Activated CD4-positive, alpha-beta T cell treated with anti-CD3 and anti-CD28 coated beads, Interleukin-2, amount 10 ng/mL, durations not matched to agents 24 days and 14 days (primary cell): Measurements from ENCODE around the gene ALG12. TPM values are rescaled to one million over a fixed set of nuclear protein-coding genes. Genes with fewer than 3 reads are reported as not detected.

Experiments used
- DNase-seq: peaks from one replicate; pipeline ENCODE4 v3.0.0; 2022
- H3K27ac Mint-ChIP-seq: one replicate; pipeline ENCODE4 v1.8.0; 2022; ENCODE audit warnings: mild to moderate bottlenecking, mixed read lengths
- H3K27me3 Mint-ChIP-seq: one replicate; pipeline ENCODE4 v1.8.0; 2022; ENCODE audit warnings: mixed read lengths
- H3K36me3 Mint-ChIP-seq: one replicate; pipeline ENCODE4 v1.8.0; 2022; ENCODE audit warnings: low read depth, mild to moderate bottlenecking, mixed read lengths
- H3K4me1 Mint-ChIP-seq: one replicate; pipeline ENCODE4 v1.8.0; 2021; ENCODE audit warnings: mixed read lengths
- H3K4me3 Mint-ChIP-seq: one replicate; pipeline ENCODE4 v1.8.0; 2022; ENCODE audit warnings: mild to moderate bottlenecking, moderate library complexity, mixed read lengths
- H3K9me3 Mint-ChIP-seq: one replicate; pipeline ENCODE4 v1.8.0; 2021; ENCODE audit warnings: mixed read lengths
- intact Hi-C: fragments of 100-400 bp; cut with micrococcal nuclease; formaldehyde crosslinking; loops from one replicate; pipeline ENCODE4 v1.15.1; 2023
- total RNA-seq: library from RNA; stranded (reverse); gene quantifications from 2 replicates; pipeline ENCODE4 v1.2.3, GENCODE V29; 2022

The ALG12 gene
- total RNA-seq, 1 donor from 2014 or later, result 17.9 TPM

DNA sequence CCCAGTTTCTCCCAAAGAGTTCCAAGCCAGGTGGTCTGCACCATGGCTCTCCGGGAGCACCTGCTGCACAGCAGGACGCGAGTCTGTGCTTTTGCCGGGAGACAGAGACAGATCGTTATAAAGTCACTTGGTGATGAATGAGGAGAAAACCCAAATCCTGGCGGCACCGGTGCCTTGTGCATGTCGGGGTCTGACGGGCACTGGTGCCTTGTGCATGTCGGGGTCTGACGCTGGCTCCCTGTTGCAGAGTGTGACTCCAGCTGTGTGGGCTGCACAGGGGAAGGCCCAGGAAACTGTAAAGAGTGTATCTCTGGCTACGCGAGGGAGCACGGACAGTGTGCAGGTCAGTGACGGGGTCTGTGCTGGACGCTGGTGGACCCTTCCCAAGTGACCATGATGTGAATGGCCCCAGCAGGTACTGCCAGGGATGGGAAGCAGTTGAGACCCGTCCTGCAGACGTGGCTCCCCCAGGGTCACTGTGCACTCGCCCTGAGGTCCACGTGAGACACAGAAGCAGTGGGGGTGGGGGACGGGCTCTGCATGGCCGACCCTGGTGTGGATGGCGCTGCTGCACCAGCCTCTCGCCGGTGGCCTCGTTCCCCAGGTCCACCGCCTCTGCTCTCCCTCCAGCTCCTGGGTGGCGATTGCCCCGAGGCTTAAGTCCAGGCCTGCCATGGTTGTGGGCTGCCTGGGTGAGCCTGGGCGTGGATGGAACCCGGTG, 6.0 kb upstream of the ALG12 start:
- H3K4me1 Mint-ChIP-seq, result peaks cover 31% of the 10 kb centered on the region
- DNase-seq, result no peak
- peaks cover 26% of the 10 kb centered on the region for H3K36me3 Mint-ChIP-seq
- H3K9me3 Mint-ChIP-seq, result no peaks in the 10 kb centered on the region
- H3K27me3 Mint-ChIP-seq, result no peaks in the 10 kb centered on the region
- H3K4me3 Mint-ChIP-seq, result no peak overlapping the region
- no peak overlapping the region for H3K27ac Mint-ChIP-seq
- intact Hi-C loops, result no loop called here

DNA sequence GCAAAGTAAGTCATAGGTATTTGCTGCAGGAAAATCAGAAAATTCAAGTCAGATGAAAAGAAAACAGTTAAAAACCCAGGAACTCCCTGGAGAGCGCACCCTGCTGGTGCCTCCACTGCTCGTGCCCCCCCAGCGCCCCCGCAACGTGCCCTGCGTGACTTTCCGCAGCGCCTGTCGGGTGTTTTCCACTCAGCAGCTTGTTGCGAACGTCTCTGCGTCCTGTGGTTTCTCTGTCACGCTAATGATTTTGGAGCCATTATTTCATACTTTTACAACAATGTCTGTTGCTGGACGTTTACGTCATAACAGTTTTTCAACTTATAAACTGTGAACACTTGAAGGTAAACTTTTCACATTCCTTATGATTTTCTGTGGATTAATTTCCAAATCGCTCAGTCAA, 5.2 kb upstream of the ALG12 start:
- Mint-ChIP-seq H3K27ac (peak overlapping the region; percentile 45), H3K9me3 (no peaks in the 10 kb centered on the region)

DNA sequence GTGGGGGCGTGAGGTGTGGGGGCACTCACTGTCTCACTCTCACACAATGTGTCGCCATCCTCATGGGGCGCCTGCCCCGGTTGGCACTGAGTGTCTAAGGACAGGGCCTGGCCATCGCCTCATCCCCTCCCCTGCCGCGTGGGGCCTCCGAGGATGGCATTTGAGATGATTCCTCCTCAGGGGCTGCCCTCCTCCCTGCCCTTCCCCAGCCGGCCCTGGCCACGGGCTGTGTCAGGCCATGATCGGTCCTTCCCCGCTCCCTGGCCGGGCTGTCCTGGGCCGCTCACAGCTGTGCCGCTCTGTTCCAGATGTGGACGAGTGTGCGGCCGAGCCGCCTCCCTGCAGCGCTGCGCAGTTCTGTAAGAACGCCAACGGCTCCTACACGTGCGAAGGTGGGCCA, 4.7 kb upstream of the ALG12 start:
- intact Hi-C loops, result no loop called here
- Mint-ChIP-seq H3K4me1 (peaks cover 31% of the 10 kb centered on the region), H3K27ac (no peak overlapping the region), H3K36me3 (peaks cover 26% of the 10 kb centered on the region), H3K27me3 (no peaks in the 10 kb centered on the region), H3K4me3 (no peak overlapping the region), H3K9me3 (no peaks in the 10 kb centered on the region)
- no peak for DNase-seq

More for the DNA sequence above, 5.2 kb upstream of the ALG12 start:
- Mint-ChIP-seq H3K36me3 (peaks cover 26% of the 10 kb centered on the region), H3K4me1 (peaks cover 31% of the 10 kb centered on the region), H3K4me3 (no peak overlapping the region), H3K27me3 (no peaks in the 10 kb centered on the region)
- intact Hi-C loops, result no loop called here
- no peak for DNase-seq

DNA sequence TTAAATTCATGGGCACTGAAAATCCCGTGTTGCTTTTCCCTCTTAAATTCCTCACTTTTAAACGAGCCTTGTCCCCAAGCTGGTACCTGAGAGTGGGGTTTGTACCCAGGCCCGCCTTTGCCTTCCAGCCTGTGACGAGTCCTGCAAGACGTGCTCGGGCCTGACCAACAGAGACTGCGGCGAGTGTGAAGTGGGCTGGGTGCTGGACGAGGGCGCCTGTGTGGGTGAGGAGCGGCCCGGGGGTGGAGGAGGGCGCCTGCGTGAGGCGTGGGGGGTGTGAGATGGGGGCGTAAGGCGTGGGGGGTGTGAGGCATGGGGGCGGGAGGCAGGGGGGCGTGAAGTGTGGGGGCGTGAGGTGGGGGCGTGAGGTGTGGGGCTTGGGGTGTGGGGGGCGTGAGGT, 4.2 kb upstream of the ALG12 start:
- Mint-ChIP-seq H3K27ac (no peak overlapping the region), H3K4me1 (peaks cover 31% of the 10 kb centered on the region), H3K9me3 (no peaks in the 10 kb centered on the region), H3K36me3 (peaks cover 24% of the 10 kb centered on the region), H3K27me3 (no peaks in the 10 kb centered on the region), H3K4me3 (no peak overlapping the region)
- intact Hi-C loops, result no loop called here
- no peak for DNase-seq

DNA sequence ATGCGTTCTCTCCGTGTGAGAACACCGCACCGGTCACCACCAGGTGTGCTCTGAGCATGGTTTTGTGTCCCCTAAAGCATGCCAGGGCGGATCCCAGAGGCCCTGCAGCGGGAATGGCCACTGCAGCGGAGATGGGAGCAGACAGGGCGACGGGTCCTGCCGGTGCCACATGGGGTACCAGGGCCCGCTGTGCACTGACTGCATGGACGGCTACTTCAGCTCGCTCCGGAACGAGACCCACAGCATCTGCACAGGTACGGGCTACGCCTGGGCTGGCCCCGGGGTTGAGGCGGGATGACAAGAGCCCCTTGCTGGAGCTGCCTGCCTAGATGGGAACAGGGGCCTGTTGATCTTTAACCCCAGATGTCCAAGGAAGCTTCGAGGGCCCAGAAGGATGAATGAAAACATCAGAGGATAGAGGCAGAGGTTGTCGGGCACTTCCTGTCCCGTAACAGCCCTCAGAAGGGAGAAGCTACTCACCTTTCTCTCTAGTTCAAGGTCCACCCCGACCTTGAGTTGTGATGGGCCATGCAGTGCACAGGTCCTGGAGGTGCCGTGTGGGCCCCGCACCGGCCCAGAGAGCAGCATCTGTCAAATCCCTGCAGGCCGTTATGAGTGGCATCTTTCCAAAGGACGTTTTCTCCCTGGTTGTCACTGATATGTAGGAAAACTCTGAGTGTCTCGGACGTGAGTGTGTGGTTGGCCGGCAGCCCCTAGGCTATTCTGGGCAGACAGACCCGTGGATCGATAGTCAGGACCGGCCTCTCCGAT, 3.5 kb upstream of the ALG12 start:
- intact Hi-C loops, result no loop called here
- peaks cover 30% of the 10 kb centered on the region for H3K4me1 Mint-ChIP-seq
- no peak overlapping the region for H3K4me3 Mint-ChIP-seq
- H3K27me3 Mint-ChIP-seq, result no peaks in the 10 kb centered on the region
- H3K9me3 Mint-ChIP-seq, result no peaks in the 10 kb centered on the region
- peaks cover 19% of the 10 kb centered on the region for H3K36me3 Mint-ChIP-seq
- H3K27ac Mint-ChIP-seq, result no peak overlapping the region
- DNase-seq, result no peak

DNA sequence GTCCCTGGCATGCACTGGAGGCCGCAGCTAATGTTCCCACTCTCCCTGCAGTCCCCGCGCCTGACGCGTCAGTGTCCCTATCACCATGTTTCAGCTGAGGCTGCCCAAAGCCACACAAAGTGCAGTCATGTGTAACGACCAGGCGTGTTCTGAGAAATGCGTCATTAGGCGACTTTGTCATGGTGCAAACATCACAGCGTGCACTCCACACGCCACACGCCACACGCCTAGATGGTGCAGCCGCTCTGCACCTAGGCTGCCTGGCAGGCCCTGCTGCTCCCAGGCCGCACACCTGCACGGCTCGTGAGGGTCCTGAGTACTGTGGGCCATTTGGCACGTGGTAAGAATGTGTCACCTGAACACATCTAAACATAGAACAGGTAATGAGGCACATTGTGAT, 2.6 kb upstream of the ALG12 start:
- Mint-ChIP-seq H3K27ac (peak overlapping the region; percentile 34), H3K4me1 (peaks cover 27% of the 10 kb centered on the region), H3K9me3 (no peaks in the 10 kb centered on the region), H3K36me3 (peaks cover 19% of the 10 kb centered on the region), H3K27me3 (no peaks in the 10 kb centered on the region), H3K4me3 (no peak overlapping the region)
- DNase-seq, result no peak
- intact Hi-C loops, result no loop called here

DNA sequence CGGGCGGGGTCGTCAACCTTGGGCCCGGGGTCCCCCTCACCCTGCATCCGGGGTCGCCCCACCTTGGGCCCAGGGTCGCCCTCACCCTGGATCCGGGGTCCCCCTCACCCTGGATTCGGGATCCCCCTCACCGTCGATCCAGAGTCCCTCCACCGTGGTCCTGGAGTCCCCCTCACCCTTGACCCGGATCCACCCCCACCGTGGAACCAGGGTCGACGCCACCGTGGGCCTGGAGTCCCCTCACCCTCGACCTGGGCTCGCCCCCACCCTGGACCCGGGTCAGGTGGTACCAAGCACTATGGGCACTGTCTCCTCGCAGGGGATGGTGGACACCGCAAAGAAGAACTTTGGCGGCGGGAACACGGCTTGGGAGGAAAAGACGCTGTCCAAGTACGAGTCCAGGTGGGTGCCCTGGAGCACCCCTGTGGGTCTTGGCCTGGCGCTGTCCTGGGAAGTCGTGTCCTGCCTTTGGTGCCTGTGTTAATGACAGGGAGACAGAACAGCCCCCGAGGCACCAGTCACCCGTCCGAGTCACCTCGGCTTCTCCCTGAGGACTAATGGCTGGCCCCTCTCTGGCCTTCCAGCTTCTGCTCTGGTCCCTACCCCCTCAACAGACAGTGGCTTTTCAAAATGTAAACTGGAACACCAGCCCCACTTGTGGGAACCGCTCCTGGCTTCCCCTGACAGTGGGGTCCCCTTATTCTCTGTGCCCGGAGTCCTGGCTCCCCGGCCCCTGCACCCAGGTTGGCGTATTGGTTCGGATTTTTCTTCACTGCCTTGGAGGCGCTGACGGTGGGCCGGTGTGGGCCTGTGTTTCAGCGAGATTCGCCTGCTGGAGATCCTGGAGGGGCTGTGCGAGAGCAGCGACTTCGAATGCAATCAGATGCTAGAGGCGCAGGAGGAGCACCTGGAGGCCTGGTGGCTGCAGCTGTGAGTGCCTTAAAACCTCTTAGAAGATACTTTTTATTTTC, 958 bp upstream of the ALG12 start:
- Mint-ChIP-seq H3K27me3 (no peaks in the 10 kb centered on the region), H3K36me3 (peaks cover 13% of the 10 kb centered on the region), H3K4me1 (peaks cover 19% of the 10 kb centered on the region), H3K9me3 (no peaks in the 10 kb centered on the region), H3K4me3 (peak overlapping the region; percentile 76), H3K27ac (peak overlapping the region; percentile 72)
- DNase-seq, result no peak
- intact Hi-C loops, result loop anchor here (1.0 to 5.0 kb wide), 3 partner anchors 66 to 152 kb away; partner anchors contain the start of gene ZBED4

DNA sequence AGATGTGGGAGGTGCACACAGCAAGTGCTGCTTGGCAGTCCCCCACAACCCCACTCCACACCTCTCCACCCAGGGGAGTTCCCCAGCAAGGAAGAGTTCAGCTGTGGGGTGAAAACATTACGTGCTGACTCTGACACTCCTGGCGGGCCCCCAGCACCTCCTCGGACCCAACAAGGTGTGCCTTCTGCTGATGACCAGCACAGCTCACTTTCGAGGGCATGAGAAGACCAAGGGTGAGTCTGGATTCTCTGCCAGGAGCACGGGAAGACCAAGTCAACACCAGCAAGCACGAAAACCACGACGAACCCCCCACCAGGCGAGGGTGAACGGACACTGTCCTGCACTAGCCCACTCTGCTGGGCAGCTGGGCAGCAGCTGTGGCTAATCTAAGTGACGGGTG, 1.4 kb downstream of the ALG12 start:
- Mint-ChIP-seq H3K27me3 (no peaks in the 10 kb centered on the region), H3K4me1 (peaks cover 17% of the 10 kb centered on the region), H3K4me3 (peak overlapping the region; percentile 81), H3K27ac (peak overlapping the region; percentile 24), H3K9me3 (no peaks in the 10 kb centered on the region), H3K36me3 (peaks cover 14% of the 10 kb centered on the region)
- no peak for DNase-seq
- intact Hi-C loops, result loop anchor here (5.0 kb wide), 1 partner anchor 80 kb away; no protein-coding TSS in a partner anchor

DNA sequence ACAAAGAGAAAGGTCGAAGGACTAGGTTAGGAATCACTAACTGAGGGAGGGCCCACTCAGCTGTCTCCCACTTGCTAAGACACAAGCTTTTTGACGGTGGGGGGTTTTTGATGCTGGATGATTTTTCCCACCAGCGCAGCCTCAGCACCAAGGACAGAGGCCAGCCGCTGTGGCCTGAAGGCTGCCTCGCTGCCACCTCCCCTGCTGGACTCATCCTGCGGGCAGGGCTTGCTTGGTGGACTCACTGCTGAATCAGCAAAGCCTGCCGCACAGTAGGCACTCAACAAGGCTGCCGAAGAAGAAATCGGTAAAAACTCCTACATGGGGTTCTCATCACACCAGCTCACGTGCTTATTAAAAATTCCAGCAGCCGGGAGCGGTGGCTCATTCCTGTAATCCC, 2.6 kb downstream of the ALG12 start:
- DNase-seq, result no peak
- no peaks in the 10 kb centered on the region for H3K9me3 Mint-ChIP-seq
- intact Hi-C loops, result loop anchor here (5.0 kb wide), 1 partner anchor 78 kb away; no protein-coding TSS in a partner anchor
- H3K27me3 Mint-ChIP-seq, result no peaks in the 10 kb centered on the region
- H3K27ac Mint-ChIP-seq, result no peak overlapping the region
- peaks cover 17% of the 10 kb centered on the region for H3K4me1 Mint-ChIP-seq
- H3K4me3 Mint-ChIP-seq, result no peak overlapping the region
- peaks cover 14% of the 10 kb centered on the region for H3K36me3 Mint-ChIP-seq

DNA sequence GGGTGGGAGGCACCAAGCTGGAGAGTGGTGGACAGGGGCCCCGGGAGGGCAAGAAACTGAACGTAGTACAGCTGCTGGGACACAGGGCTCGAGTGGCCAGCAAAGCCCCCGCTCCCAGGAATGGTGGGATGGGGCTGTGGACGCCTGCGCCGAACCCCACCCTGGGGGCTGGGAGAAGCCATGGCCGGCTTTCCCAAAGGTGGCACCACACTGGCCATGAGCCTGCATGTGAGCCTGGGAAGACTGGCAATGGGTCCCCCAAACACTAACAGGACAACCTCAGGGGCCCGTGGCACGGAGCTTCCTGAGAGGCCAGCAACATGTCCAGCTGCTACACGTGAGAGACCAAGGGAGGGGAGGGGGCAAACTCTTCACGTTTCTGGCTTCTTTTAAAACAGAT, 4.0 kb downstream of the ALG12 start:
- H3K9me3 Mint-ChIP-seq, result no peaks in the 10 kb centered on the region
- intact Hi-C loops, result no loop called here
- H3K27me3 Mint-ChIP-seq, result no peaks in the 10 kb centered on the region
- H3K4me1 Mint-ChIP-seq, result peaks cover 6% of the 10 kb centered on the region
- no peak for DNase-seq
- H3K4me3 Mint-ChIP-seq, result no peak overlapping the region
- H3K27ac Mint-ChIP-seq, result no peak overlapping the region
- peaks cover 16% of the 10 kb centered on the region for H3K36me3 Mint-ChIP-seq

DNA sequence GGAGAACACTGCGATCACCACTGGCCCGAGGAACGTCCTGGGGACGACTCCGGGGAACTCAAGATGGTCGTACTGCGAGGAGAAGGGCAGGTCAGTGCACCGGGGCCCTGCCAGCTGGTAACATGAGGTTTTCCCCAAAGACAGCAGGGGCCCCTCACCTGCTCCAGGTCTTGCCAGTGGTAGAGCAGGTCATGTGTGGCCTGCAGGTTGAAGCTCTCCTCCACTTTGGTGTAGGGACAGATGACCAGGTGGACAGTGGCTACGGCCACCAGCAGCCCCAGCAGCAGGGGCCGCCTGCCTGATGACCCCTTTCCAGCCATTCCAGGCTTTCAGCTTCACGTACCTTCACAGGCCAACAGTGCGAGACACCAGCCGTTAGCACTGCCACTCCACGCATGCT, 4.8 kb downstream of the ALG12 start:
- intact Hi-C loops, result no loop called here
- Mint-ChIP-seq H3K36me3 (peaks cover 16% of the 10 kb centered on the region), H3K9me3 (no peaks in the 10 kb centered on the region), H3K27me3 (no peaks in the 10 kb centered on the region), H3K4me3 (no peak overlapping the region), H3K27ac (no peak overlapping the region), H3K4me1 (peaks cover 6% of the 10 kb centered on the region)
- DNase-seq, result no peak

DNA sequence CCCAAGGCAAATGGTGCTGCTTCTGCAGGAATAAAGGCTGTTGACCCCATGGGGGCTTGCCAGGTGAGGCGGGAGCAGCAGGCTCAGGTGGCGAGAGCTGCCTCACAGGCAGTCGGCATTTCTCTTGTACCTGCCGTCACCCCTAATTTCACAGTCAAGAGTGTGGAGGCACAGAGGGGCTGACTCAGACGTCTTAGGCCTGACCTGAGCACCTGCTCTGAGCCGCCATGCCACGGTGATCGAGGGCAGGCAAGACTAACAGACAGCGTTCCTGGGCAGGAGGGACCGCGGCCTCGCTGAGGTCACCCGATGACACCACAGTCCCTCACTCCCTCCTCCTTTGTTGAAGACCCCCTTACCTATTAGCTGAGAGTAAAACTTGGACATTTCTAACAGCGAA, 5.2 kb downstream of the ALG12 start:
- Mint-ChIP-seq H3K9me3 (no peaks in the 10 kb centered on the region), H3K36me3 (peaks cover 16% of the 10 kb centered on the region), H3K4me1 (peaks cover 6% of the 10 kb centered on the region), H3K4me3 (no peak overlapping the region), H3K27ac (no peak overlapping the region), H3K27me3 (no peaks in the 10 kb centered on the region)
- no peak for DNase-seq
- intact Hi-C loops, result no loop called here

DNA sequence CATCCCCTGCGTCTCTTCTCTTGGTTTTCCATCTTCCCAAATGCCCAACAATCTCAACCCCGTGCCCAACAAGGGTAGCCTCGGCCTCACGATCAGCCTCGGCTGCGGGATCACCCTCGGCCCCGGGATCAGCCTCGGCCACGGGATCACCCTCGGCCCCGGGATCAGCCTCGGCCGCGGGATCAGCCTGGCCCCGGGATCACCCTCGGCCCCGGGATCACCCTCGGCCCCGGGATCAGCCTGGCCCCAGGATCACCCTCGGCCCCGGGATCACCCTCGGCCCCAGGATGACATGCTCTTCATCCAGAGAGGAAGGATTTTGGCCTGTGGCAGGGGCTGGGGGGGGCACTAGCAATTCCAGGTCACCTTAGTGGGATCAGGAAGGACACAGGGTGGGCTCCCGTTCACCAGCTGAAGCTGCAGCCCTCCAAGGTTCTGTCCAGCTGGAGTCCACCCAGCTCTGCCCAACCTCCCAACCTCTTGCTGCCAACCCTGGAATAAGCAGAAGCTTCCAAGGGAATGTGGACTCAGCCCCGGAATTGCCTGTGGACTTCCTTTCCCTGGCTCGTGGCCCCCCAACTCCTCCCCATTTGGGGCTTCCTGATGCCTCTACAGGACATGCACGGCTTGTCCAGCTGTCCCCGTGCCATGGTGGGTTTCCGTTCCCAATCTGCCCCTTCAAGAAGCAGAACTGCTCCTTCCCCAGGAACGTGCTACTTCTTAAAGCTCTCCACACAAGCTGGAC, 6.2 kb downstream of the ALG12 start:
- intact Hi-C loops, result no loop called here
- Mint-ChIP-seq H3K4me1 (peaks cover 3% of the 10 kb centered on the region), H3K27ac (no peak overlapping the region), H3K4me3 (no peak overlapping the region), H3K9me3 (no peaks in the 10 kb centered on the region), H3K36me3 (peaks cover 24% of the 10 kb centered on the region), H3K27me3 (no peaks in the 10 kb centered on the region)
- DNase-seq, result no peak
